HFFc6 (cell line): ENCODE data around the gene KCNIP3. TPM values are rescaled to one million over a fixed set of nuclear protein-coding genes. Genes with fewer than 3 reads are reported as not detected.
"Not testable (repeated sequence)": the region's sequence is repeated elsewhere in the genome, so short reads cannot be mapped to it uniquely, and the experiment has no call there.

Experiments used
- DNase-seq: peaks from one replicate; pipeline ENCODE4 v3.0.0-alpha.2; 2018
- H3K27ac Mint-ChIP-seq: 2 replicates; pipeline ENCODE4 v1.8.0; 2020; ENCODE audit warnings: mild to moderate bottlenecking, mixed read lengths
- H3K27me3 Mint-ChIP-seq: 2 replicates; pipeline ENCODE4 v1.8.0; 2021; ENCODE audit warnings: mild to moderate bottlenecking, moderate library complexity, mixed read lengths; ENCODE audit not compliant: insufficient read depth
- H3K36me3 Mint-ChIP-seq: 2 replicates; pipeline ENCODE4 v1.8.0; 2021; ENCODE audit warnings: low read depth, mixed read lengths
- H3K4me1 Mint-ChIP-seq: 2 replicates; pipeline ENCODE4 v1.8.0; 2020; ENCODE audit warnings: low read depth, mixed read lengths
- H3K4me3 Mint-ChIP-seq: 2 replicates; pipeline ENCODE4 v1.8.0; 2020; ENCODE audit warnings: mild to moderate bottlenecking, moderate library complexity, mixed read lengths
- H3K9me3 Mint-ChIP-seq: 2 replicates; pipeline ENCODE4 v1.8.0; 2020; ENCODE audit warnings: mild to moderate bottlenecking, mixed read lengths
- total RNA-seq, 6 experiments: library from RNA; stranded (reverse); fragmentation: NEBNext Ultra II Directional; extraction: Animal tissue kit (Norgen Biotek cat#: 25700); gene quantifications; 2 replicates in 1 of 6; 3 replicates in 5 of 6; pipeline ENCODE4 v1.2.3, GENCODE V29; 2021
- TF ChIP-seq, protein P1 (sequence below): fragments of 200-600 bp; sonication (generic); IDR thresholded peaks from 2 replicates; pipeline ENCODE4 v1.5.0; 2021; ENCODE audit warnings: antibody characterized with exemption, mild to moderate bottlenecking

The KCNIP3 gene
- total RNA-seq, 6 experiments from 2014 or later: 0.56 to 2.4 (median 0.67) TPM

DNA sequence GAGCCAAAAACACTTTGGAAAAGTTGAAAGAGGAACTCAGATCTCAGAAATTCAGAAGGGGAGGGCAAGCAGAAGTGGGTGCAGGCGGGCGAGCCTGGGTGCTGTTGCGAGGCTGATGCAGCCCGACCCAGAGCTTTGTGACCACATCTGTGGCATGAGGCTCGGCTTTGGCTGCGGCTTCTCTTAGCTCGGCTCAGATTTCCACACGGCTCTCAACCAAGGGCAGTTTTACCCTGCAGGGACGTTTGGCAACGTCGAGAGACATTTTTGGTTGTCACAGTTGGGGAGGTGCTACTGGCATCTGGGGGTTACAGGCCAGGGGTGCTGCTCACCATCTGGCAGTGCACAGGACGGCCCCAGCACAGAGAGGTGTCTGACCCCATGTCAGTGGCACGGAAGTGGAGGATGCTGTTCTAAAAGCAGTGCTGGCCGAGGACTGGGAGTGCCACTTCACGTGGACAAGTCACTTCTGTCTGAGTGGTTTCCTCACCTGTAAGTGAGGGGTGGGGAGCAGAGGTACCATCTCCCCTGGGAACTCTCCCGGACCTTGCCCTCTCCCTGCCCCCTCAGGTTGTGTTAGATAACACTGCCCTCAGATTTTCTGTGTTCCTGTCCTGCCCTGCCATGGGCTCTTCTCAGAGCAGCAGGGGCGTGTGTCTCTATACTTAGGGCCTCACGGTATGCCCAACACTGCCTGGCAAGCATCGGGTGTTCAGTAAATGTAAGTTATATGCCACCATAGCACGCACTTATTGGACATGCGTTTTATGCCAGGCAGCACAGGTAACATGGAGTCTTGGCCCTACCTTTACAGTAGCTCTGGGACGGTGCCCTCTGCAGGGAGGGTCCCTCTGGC lies 56.7 kb downstream of the KCNIP3 start:
- TF ChIP-seq, protein P1, sequence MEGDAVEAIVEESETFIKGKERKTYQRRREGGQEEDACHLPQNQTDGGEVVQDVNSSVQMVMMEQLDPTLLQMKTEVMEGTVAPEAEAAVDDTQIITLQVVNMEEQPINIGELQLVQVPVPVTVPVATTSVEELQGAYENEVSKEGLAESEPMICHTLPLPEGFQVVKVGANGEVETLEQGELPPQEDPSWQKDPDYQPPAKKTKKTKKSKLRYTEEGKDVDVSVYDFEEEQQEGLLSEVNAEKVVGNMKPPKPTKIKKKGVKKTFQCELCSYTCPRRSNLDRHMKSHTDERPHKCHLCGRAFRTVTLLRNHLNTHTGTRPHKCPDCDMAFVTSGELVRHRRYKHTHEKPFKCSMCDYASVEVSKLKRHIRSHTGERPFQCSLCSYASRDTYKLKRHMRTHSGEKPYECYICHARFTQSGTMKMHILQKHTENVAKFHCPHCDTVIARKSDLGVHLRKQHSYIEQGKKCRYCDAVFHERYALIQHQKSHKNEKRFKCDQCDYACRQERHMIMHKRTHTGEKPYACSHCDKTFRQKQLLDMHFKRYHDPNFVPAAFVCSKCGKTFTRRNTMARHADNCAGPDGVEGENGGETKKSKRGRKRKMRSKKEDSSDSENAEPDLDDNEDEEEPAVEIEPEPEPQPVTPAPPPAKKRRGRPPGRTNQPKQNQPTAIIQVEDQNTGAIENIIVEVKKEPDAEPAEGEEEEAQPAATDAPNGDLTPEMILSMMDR: no peak
- H3K27ac Mint-ChIP-seq: no peak overlapping the region
- no peaks in the 10 kb centered on the region for H3K36me3 Mint-ChIP-seq
- H3K9me3 Mint-ChIP-seq: no peaks in the 10 kb centered on the region
- peaks cover 2% of the 10 kb centered on the region for H3K4me1 Mint-ChIP-seq
- H3K27me3 Mint-ChIP-seq: peaks cover 16% of the 10 kb centered on the region
- H3K4me3 Mint-ChIP-seq: no peak overlapping the region
- DNase-seq: no peak

DNA sequence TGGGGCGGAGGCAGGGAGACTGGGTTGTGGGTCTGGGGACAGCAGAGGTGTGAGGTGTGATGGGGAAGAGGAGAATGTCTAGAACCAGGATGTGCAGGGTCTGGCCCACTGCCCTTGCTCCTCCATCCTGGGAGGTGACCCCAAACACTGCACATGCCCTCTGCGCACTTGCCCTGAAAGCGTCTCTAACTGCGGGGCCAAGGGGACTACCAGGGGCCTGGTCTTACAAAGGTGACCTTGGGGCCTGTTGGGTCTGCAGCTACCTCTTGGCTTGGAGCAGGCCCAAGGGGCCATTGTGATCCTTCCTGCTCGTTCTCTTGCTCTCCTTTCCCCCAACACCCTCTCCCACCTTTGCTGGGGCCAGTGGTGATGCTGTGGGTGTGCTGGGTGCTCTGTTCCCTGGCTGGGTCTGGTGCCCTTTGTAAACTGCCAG lies 57.3 kb downstream of the KCNIP3 start:
- Mint-ChIP-seq H3K9me3 (no peaks in the 10 kb centered on the region), H3K27me3 (peaks cover 11% of the 10 kb centered on the region), H3K27ac (no peak overlapping the region)

DNA sequence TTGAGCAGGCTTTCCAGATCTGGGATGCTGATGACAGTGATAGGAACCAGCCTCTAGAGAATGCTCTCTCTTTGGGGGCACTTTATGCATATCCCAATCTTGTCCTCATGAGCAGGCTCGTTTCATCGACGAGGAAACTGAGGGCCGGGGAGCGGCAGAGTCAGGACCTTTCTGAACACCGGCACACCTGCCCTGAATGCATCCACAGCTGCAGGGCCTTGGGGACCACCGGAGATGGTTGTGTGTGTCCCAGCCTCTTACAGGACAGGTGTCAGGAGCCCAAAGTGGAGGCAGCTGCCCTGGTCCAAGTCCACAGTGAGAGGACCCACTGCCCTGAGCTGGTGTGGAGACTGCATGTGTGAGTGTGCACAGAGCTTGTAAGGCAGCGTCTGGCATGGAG lies 57.8 kb downstream of the KCNIP3 start:
- Mint-ChIP-seq H3K9me3 (no peaks in the 10 kb centered on the region), H3K27ac (no peak overlapping the region), H3K4me1 (peaks cover 8% of the 10 kb centered on the region), H3K4me3 (no peak overlapping the region), H3K27me3 (peaks cover 11% of the 10 kb centered on the region), H3K36me3 (no peaks in the 10 kb centered on the region)
- no peak for DNase-seq
- TF ChIP-seq, protein P1: no peak

More for the DNA sequence above, 57.3 kb downstream of the KCNIP3 start:
- TF ChIP-seq, protein P1: no peak
- Mint-ChIP-seq H3K4me1 (peaks cover 8% of the 10 kb centered on the region), H3K4me3 (no peak overlapping the region), H3K36me3 (no peaks in the 10 kb centered on the region)
- no peak for DNase-seq

DNA sequence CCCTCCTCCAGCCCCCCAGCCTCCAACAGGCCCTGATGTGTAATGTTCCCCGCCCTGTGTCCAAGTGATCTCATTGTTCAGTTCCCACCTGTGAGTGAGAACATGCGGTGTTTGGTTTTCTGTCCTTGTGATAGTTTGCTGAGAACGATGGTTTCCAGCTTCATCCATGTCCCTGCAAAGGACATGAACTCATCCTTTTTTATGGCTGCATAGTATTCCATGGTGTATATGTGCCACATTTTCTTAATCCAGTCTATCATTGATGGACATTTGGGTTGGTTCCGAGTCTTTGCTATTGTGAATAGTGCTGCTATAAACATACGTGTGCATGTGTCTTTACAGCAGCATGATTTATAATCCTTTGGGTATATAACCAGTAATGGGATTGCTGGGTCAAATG lies 58.3 kb downstream of the KCNIP3 start:
- not testable (repeated sequence) for H3K27ac Mint-ChIP-seq
- peaks cover 11% of the 10 kb centered on the region for H3K27me3 Mint-ChIP-seq

DNA sequence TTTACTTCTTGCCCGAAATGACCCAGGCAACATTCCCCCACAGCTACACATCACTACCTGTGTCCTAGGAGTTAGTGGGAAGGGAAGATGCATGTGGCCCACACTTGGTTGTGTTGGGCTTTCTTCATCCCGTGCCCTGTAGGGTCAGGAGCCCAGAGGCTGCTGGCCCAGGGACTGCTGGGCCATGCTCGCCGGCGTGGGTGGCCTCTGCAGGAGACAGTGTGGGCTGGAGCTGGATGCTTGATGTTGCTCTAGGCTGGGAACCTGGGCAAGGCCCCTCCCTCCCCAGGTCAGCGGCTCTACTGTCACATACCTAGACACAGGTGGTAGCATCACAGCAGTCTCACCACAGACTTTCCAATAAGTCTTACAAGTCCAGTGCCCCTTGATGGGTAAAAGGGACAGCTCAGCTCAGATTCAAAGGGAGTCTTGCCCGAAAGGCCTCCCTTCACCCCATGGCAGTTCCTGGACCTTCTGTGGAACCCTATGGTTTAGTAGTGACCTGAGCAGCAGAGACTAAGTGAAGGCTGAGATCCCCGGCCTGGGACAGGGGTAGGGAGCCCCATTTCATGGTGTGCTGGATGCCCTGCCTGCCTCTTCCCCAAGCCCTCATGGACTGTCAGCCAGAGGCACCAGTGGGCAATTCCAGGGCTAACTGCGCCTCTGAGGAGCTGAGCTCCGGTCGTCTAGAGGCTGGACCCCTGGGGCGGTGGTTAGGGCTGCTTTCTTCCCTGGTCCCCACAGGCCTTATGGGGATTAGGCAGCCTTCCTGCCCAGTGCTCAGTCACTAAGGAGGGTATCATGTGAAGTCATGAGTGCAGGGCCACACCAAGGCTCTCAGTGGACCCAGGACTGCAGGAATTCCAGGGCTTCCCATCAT lies 59.9 kb downstream of the KCNIP3 start:
- Mint-ChIP-seq H3K4me1 (peaks cover 8% of the 10 kb centered on the region), H3K9me3 (no peaks in the 10 kb centered on the region), H3K27ac (no peak overlapping the region), H3K27me3 (peaks cover 13% of the 10 kb centered on the region), H3K4me3 (no peak overlapping the region), H3K36me3 (no peaks in the 10 kb centered on the region)
- no peak for DNase-seq
- TF ChIP-seq, protein P1: no peak

More for the DNA sequence above, 58.3 kb downstream of the KCNIP3 start:
- H3K9me3 Mint-ChIP-seq, H3K4me3 Mint-ChIP-seq, H3K36me3 Mint-ChIP-seq, H3K4me1 Mint-ChIP-seq, DNase-seq: not testable (repeated sequence)
